DOHH2 (cell line): ENCODE results near the gene CFAP46.

Experiments used
- H3F3A ChIP-seq: fragments of 200-600 bp; sonication (generic), shearing (Covaris generic); 2 replicates; pipeline ENCODE4 v1.6.0; 2016; ENCODE audit warnings: antibody characterized with exemption, mild to moderate bottlenecking; ENCODE audit not compliant: control insufficient read depth, insufficient read depth
- H3K27ac ChIP-seq: fragments of 200-600 bp; sonication (generic); 2 replicates; pipeline ENCODE4 v1.5.1; 2014; ENCODE audit warnings: low read depth, mild to moderate bottlenecking, low read length, moderate library complexity
- H3K27me3 ChIP-seq: fragments of 200-600 bp; sonication (generic); 2 replicates; pipeline ENCODE4 v1.6.1; 2014; ENCODE audit warnings: mild to moderate bottlenecking, low read length, mixed read lengths; ENCODE audit not compliant: control insufficient read depth
- H3K36me3 ChIP-seq: fragments of 200-600 bp; sonication (generic); 2 replicates; pipeline ENCODE4 v1.6.1; 2014; ENCODE audit warnings: mild to moderate bottlenecking, low read length, moderate library complexity, mixed read lengths; ENCODE audit not compliant: control insufficient read depth
- H3K4me1 ChIP-seq: fragments of 200-600 bp; sonication (generic); 2 replicates; pipeline ENCODE4 v1.6.1; 2014; ENCODE audit warnings: mild to moderate bottlenecking, low read length, mixed read lengths; ENCODE audit not compliant: control insufficient read depth
- H3K4me2 ChIP-seq: fragments of 200-600 bp; sonication (generic); 2 replicates; pipeline ENCODE4 v1.6.0; 2014; ENCODE audit warnings: mild to moderate bottlenecking, low read length, moderate library complexity
- H3K4me3 ChIP-seq: fragments of 200-600 bp; sonication (generic); 2 replicates; pipeline ENCODE4 v1.5.1; 2014; ENCODE audit warnings: mild to moderate bottlenecking, low read length, mixed read lengths
- H3K79me2 ChIP-seq: fragments of 200-600 bp; sonication (generic); 2 replicates; pipeline ENCODE4 v1.6.1; 2014; ENCODE audit warnings: mild to moderate bottlenecking, low read length, mixed read lengths; ENCODE audit not compliant: control insufficient read depth
- H3K9me2 ChIP-seq: fragments of 200-600 bp; sonication (generic); replicated peaks from 2 replicates; pipeline ENCODE4 v1.6.1; 2014; ENCODE audit warnings: mild to moderate bottlenecking, low read length, mixed read lengths; ENCODE audit not compliant: control insufficient read depth
- H3K9me3 ChIP-seq: fragments of 200-600 bp; sonication (generic); 2 replicates; pipeline ENCODE4 v1.6.1; 2014; ENCODE audit warnings: antibody characterized with exemption, low read length, mixed read lengths; ENCODE audit not compliant: control insufficient read depth, insufficient read depth
- H4K20me1 ChIP-seq: fragments of 200-600 bp; sonication (generic); 2 replicates; pipeline ENCODE4 v1.6.0; 2014; ENCODE audit warnings: low read depth, mild to moderate bottlenecking, antibody characterized with exemption, low read length, moderate library complexity; ENCODE audit not compliant: control insufficient read depth, insufficient read depth
- EZH2phosphoT487 ChIP-seq: fragments of 200-600 bp; sonication (generic); IDR thresholded peaks from 2 replicates; pipeline ENCODE4 v1.6.1; 2017; ENCODE audit warnings: borderline replicate concordance, mild to moderate bottlenecking, antibody characterized with exemption, low read length, moderate library complexity, mixed read lengths
- TF ChIP-seq, protein P1 (sequence below): fragments of 200-600 bp; sonication (generic); IDR thresholded peaks from one replicate; pipeline ENCODE4 v1.5.1; 2014; ENCODE audit warnings: antibody characterized with exemption, mild to moderate bottlenecking, low read depth, low read length; ENCODE audit not compliant: poor library complexity, severe bottlenecking

CFAP46 gene

DNA sequence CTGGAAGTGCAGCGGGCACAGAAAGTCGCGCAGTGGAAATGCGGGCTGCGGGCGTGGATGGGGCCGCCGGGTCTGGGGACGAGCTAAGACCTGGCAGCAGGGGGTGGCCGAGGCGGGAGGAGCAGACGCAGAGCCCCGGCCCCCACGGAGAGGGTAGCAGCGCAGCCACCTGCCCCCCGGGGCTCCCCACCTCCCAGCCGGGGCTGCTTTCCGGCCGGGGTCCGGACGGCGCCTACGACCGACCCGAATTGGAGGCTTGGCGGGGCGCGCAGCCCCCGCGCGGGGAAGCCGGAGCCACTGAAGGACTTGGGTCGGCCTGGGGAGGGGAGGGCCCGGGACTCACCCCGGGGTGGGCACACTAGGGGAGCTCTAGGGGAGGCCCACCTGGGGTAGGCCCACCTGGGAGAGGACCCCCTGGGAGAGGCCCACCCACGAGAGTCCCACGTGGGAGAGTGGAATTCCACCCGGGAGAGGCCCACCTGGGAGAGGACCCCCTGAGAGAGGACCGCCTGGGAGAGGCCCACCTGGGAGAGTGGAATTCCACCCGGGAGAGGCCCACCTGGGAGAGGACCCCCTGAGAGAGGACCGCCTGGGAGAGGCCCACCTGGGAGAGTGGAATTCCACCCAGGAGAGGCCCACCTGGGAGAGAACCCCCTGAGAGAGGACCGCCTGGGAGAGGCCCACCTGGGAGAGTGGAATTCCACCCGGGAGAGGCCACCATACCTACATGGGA, 854 bp upstream of the CFAP46 start:
- no peak overlapping the region for H3K27ac ChIP-seq
- no peaks in the 10 kb centered on the region for H3K9me2 ChIP-seq
- TF ChIP-seq, protein P1, sequence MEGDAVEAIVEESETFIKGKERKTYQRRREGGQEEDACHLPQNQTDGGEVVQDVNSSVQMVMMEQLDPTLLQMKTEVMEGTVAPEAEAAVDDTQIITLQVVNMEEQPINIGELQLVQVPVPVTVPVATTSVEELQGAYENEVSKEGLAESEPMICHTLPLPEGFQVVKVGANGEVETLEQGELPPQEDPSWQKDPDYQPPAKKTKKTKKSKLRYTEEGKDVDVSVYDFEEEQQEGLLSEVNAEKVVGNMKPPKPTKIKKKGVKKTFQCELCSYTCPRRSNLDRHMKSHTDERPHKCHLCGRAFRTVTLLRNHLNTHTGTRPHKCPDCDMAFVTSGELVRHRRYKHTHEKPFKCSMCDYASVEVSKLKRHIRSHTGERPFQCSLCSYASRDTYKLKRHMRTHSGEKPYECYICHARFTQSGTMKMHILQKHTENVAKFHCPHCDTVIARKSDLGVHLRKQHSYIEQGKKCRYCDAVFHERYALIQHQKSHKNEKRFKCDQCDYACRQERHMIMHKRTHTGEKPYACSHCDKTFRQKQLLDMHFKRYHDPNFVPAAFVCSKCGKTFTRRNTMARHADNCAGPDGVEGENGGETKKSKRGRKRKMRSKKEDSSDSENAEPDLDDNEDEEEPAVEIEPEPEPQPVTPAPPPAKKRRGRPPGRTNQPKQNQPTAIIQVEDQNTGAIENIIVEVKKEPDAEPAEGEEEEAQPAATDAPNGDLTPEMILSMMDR = no peak
- TF ChIP-seq EZH2phosphoT487 = no peak
- H3K4me3 ChIP-seq = no peak overlapping the region
- H3K36me3 ChIP-seq = no peaks in the 10 kb centered on the region
- no peak overlapping the region for H3K4me2 ChIP-seq
- H3F3A ChIP-seq = no peaks in the 10 kb centered on the region
- H3K9me3 ChIP-seq = no peaks in the 10 kb centered on the region
- H3K27me3 ChIP-seq = no peaks in the 10 kb centered on the region
- no peaks in the 10 kb centered on the region for H4K20me1 ChIP-seq
- no peaks in the 10 kb centered on the region for H3K79me2 ChIP-seq
- no peaks in the 10 kb centered on the region for H3K4me1 ChIP-seq

- Histone ChIP-seq H3K27me3 (no peaks in the 10 kb centered on the region), H3K9me3 (no peaks in the 10 kb centered on the region), H3K4me1 (no peaks in the 10 kb centered on the region), H3F3A (no peaks in the 10 kb centered on the region), H3K4me3 (no peak overlapping the region), H3K79me2 (no peaks in the 10 kb centered on the region), H3K9me2 (no peaks in the 10 kb centered on the region), H3K36me3 (no peaks in the 10 kb centered on the region), H3K27ac (no peak overlapping the region), H4K20me1 (no peaks in the 10 kb centered on the region), H3K4me2 (no peak overlapping the region)
- TF ChIP-seq EZH2phosphoT487 = no peak
- TF ChIP-seq, protein P1 = no peak
These were observed 724 bp downstream of the CFAP46 start for GRCh38 chr10:132941640-132942051.

DNA sequence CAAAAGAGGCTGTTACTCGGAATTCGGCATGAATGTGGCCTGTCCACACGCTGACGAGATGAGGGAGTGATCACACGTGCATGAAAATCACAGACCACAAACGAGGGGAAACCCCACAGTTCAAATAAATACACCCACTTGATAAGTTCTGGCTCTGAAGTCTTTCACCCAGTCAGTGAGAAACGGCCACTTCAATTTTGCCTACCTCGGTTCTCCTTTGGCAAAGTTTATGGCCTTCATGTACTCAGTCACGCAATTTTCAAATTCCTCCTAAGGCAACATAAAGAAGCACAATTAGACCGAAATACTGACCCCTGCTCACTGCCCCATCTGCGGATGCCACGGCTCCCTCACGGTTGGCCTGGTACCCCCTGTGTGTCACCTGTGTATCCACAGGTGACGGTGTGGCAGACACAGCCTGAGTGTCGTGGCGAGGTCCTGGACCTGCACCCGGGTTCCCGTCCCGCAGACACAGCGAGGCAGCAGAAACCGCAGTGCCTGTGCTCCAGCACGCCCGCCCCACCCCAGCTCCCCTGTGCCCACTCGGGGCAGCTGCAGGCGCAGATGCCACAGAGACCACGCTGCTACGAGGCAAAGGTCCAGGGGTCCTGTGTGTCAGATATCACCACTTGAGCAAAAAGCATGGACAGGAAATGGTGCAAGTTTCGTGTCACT, 1.4 kb downstream of the CFAP46 start:
- no peaks in the 10 kb centered on the region for H4K20me1 ChIP-seq
- H3K9me2 ChIP-seq = no peaks in the 10 kb centered on the region
- no peak overlapping the region for H3K4me3 ChIP-seq
- H3F3A ChIP-seq = no peaks in the 10 kb centered on the region
- H3K4me2 ChIP-seq = no peak overlapping the region
- TF ChIP-seq EZH2phosphoT487 = no peak
- no peaks in the 10 kb centered on the region for H3K4me1 ChIP-seq
- no peaks in the 10 kb centered on the region for H3K9me3 ChIP-seq
- H3K36me3 ChIP-seq = no peaks in the 10 kb centered on the region
- H3K79me2 ChIP-seq = no peaks in the 10 kb centered on the region
- H3K27me3 ChIP-seq = no peaks in the 10 kb centered on the region
- no peak overlapping the region for H3K27ac ChIP-seq
